DMS 273 (cell line): ENCODE measurements around the gene SORCS2.
"Not testable (repeated sequence)": the region's sequence is repeated elsewhere in the genome, so short reads cannot be mapped to it uniquely, and the experiment has no call there.

ENCODE experiments used
- DNase-seq: peaks from one replicate; lab custom pipeline; 2025; ENCODE audit not compliant: unreplicated experiment; lab: John Stamatoyannopoulos, UW

The SORCS2 gene

DNA sequence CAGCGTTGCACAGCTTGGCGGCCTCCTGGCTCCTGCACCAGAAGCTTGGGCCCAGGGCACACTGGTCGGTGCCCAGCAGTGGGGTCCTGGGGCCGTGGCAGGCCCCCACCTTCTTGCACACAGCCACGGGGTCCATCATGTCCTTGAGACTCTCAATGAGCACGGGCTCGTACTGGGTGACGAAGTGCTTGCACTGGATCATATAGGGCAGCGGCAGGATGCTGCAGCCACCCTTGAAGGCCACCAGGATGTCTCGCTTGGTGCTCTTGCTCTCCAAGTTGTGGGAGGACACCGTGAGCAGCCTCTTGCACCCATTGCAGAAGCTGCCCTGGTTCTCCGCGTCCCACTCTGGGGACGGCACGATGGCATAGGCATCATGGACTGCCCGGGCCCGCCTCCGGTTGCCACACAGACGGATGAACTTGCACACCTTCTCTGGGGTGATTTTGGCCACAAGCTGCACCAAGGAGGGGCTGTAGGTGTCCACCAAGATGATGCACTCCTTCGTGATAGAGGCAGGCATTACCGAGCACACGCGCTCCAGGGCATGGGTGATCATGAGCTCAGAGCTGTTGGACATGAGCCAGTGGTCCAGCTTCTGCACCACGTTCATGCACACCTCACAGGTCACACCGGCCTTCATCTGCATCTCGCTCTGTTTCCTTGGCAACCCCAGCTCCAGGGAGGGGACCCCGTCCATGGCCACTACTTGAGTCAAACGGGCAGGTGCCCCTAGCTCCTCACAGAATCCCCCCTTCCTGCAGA lies 241.2 kb downstream of the SORCS2 start:
- DNase-seq = no peak

DNA sequence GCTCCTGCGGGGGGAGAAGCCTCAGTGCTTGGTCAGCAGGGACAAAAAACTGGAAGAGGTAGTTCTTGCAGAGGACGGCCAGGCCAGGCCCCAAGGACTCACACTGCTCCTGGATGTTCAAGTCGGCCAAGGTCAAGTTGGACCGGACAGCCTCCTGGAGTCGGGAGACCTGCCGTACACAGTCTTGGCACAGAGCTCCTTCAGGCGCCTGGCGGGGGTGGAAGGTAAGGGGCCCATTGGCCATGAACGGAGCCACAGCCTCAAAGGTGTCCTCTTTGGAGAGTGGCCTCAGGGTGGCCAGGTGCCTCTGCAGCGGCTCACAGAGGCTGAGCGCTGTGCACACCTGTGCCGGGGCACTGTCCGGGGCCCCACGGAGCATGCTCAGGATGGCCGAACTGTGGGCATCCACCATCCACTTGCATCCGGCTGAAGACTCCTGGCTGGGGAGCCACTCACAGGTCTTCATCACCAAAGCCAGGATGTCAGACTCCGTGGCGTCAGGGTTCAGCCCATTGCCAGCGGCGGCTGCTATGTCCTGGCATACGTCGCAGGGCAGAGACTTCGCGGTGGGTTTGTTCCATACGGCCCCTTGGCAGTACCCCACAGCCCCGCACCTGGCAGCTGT lies 241.9 kb downstream of the SORCS2 start:
- peak; percentile 40 for DNase-seq

DNA sequence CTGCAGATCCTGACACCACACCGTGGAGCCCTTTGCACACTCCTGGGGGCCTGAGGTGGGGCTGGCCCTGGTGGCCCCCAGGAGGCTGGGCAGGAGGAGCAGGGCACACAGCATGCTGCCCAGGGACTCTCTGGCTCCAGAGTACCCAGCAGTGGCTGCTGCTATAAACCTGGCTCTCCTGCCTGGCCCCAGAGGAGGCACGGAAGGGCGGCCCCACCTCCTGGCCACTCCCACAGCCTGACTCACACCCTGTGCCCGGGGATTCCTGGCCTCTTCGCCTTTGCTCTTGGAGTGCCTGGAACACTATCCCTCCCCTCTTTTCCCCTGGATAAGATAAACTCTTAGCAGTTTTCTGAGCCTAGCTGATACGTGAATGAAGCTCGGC lies 242.4 kb downstream of the SORCS2 start, which contains the start of gene PSAPL1:
Gene PSAPL1, minus strand, starts transcription at position 165 of the 385 bp plus-strand sequence. Its CDS starts 51 bp downstream, at position 114.
- peak; percentile 44 for DNase-seq

DNA sequence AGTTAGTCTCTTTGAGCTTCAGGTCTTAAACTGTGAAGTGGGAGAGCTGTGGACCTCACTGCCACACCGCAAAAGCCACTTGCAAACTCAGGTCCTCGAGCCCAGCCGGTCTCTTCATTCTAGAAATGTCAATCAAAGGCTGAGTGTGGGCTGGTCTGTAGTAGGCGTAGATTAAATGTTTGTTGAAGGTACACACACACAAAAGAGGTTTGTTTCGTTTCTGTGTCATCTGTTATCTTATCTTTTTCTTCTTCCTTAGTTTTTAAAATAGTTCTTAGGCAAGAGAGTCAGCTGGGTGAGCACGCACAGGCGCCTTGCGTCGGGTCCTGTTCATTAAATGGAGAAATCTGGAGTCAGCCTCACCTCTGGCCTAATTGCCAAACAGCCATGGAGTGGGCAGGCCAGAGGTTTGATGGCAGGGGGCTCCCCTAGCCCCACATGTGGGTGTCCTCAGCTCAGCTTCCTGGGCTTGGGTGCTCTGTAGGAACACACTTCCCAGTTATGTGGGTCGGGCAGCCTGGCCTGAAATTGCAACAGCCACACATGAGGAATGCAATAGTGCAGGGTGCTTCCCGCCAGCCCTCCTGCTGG lies 243.2 kb downstream of the SORCS2 start:
- no peak for DNase-seq

DNA sequence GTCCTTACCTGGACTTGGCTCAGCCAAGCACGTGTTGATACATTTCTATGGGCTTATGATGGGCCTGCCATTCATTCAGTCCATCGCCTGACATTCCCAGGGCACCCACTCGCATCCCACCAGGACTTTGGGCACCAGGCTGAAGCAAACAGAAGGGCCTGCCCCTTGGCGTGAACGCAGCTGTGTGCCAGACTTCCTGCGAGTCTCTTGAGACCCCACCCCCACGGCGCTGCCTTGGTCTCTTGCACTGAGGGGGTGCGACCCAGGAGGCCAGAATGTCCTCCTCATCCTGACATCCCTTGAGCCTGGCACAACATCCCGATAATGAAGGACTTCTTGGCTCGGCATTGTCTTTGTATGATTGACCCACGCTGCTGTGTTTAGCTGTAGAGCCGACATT lies 243.9 kb downstream of the SORCS2 start:
- DNase-seq = no peak

DNA sequence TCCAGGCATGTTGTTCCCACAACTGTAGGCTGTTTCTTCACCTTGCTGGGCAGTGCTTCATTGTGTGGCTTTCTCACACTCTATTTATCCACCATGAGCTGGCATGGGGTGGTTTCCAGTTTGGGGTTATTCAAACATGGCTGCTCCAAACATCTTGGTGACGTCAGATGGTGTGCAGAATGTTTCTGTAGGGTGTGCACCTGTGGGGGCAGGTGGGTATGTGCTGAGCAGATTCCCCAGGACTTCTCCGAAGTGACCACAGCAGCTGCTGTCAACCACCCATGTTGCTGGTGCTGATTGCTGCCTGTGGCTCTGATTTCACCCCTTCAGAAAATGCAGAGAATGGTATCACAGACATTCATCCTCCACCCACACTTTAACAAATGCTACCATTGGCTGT lies 247.4 kb downstream of the SORCS2 start:
- DNase-seq = no peak

DNA sequence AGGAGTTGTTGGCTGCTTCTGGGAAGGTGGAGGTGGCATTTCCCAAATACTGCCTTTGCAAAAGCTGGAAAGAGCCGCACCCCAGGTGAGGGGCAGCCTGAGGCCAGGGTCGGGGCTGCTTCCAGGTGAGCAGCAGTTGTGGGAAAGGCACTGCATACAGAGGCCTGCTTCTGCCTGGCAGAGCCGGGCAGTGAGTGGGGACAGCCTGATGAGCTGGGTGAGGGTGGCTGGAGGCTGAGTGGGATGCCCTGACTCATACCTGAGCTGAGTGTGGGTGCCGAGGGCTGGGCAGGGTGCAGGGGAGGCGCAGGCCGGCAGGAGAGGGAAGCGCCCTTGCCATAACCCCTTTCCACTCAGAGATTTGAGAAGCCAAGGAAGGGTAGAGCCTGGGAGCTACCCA lies 248.9 kb downstream of the SORCS2 start:
- DNase-seq = no peak

DNA sequence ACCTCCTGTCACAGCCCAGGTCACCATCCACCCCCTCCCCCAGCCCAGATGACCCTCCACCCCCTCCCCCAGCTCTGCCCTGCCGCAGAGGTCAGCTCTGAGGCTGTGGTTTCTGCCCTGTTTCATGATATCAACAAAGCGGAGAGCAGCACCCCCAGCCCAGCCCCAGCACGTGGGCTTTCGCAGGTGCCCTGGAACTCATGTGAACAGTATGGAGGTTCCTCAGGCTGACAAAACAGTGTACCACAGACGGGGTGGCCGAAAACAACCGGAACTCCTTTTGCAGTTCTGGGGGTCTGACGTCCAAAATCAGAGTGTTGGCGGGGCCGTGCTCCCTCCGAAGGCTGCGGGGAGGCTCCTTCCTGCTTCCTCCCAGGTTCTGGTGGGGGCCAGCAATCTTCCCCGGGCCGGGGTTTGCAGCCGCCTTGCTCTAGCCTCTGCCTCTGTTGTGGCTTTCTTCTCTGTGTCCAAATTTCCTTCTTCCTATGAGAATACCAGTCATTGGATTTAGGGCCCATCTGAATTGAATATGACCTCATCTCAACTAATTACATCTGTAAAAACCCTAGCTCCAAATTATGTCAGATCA lies 250.3 kb downstream of the SORCS2 start:
- no peak for DNase-seq

DNA sequence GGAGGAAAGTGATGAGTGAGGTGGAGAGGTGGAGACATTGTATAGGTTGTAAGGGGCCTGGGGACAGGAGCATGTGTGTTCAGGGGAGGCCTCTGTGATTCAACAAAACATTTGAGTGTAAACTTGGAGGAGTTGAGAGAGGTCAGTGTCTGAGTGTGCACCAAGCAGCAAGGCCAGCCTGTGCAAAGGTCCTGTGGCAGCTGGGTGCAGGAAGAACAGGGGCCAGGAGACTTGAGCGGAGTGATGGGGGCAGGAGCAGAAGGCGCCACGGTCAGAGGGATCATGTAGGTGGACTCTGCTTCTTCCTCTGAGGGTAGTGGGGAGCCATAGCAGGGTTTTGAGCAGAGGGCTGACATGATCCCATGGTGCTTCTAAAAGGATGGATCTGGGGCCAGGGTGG lies 252.0 kb downstream of the SORCS2 start:
- no peak for DNase-seq

DNA sequence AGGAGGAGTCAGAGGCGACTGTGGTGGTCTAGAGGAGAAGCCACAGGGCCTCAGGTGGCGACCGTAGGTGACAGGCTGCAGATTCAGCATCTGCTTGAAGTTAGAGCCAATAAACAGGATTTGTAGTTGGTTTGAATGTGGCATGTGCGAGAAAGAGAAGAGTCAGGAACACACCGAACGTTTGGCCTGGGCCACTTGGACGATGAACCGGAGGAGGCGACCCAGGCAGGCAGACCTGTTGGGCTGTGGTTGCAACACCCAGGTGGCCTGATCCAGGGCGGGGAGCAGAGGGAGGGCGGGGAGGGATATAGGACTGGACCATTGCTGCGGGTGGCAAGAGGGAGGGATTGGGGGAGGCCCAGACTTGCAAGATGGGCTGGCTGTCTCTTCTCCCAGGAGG lies 252.4 kb downstream of the SORCS2 start:
- DNase-seq = no peak

DNA sequence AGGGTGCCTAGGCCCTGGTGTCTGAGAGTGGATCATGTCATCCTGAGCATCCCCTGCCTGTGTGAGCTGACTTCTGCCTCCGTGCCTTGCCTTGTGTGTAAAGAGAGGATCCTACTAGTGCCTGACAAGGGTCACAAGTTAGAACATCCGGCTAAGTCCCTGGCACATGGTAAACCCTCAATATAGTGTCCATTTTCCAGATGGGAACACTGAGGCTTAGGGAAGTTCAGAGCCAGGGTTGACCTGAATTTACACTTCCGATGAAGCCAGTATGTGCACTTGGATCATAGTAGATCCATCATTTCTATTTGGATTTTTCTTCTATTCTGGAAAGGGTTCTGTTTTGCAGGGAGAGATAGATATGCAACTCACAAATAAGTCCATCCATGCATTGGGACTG lies 254.9 kb downstream of the SORCS2 start:
- no peak for DNase-seq

DNA sequence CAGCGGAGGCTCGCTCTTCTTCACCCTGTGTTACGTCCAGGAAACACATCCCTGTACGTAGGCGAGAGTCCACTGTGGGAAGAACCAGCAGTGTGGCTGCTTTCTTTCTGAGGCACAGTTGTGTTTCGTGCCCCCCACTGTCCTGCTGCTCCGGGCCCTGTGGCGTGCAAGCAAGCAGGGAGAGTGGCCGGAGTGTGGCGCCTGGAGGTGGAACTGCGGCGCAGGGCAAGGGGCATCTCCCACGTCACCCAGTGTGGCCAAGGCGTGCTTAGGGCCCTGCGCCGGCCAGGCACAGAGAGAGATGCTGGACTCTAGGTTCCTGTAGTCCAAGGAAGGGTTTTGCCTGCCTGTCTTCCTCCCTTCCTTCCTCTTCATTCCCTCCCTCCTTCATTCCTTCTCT lies 255.7 kb downstream of the SORCS2 start:
- DNase-seq = no peak

DNA sequence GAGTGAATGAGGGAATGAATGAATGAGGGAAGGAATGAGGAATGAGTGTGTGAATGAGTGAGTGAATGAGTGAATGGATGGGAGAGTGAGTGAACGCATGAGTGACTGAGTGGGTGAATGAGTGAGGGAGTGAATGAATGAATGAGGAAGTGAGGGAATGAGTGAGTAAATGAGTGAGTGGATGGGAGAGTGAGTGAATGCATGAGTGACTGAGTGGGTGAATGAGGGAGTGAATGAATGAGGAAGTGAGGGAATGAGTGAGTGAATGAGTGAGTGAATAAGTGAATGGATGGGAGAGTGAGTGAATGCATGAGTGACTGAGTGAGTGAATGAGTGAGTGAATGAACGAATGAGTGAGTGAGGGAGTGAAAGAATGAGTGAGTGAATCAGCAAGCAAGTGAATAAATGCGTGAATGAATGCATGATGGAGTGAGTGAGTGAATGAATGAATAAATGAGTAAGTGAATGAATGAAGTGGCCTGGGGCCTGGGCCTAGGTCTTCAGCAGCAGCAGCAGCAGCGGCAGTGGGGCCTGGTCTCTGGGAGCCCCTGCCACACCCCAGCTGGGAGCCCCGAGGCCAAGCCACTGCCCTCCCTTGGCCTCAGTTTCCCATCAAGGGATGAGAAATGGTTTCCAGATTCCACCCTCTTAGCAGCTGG lies 258.6 kb downstream of the SORCS2 start:
- no peak for DNase-seq

DNA sequence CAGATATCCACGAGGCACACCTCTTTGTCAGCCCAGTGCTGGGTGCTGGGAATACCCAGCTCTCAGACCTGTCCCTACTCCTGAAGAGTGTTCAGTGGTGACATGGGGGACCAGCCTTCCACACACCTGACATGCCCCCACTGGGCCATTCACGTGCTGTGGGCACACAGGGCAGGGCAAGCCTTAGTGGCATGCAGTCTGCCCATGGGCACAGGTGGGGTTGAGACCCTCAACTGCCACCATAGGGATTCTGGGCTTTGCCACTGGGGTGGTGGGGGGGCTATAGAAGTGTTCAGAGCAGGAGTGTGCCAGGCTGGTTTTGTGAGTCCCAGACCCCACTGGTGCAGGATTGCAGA lies 259.1 kb downstream of the SORCS2 start:
- no peak for DNase-seq

DNA sequence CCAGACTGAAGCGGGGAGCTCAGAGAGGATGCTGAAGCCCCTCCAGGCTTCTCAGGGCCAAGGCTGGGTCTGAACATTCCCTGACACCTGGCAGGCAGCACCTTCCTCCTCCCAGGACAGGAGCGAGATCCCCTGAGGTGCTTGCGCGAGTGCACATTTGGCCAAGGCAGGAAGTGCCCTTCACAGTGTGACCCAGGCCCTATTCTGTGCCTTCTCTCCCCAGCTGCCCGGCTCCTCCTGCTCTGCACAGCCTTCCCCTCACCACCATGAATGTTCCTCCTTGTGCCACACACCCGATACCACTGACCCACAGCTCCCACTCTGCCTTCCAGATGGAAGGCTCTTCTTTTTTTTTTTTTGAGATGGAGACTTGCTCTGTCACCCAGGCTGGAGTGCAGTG lies 259.5 kb downstream of the SORCS2 start:
- no peak for DNase-seq

DNA sequence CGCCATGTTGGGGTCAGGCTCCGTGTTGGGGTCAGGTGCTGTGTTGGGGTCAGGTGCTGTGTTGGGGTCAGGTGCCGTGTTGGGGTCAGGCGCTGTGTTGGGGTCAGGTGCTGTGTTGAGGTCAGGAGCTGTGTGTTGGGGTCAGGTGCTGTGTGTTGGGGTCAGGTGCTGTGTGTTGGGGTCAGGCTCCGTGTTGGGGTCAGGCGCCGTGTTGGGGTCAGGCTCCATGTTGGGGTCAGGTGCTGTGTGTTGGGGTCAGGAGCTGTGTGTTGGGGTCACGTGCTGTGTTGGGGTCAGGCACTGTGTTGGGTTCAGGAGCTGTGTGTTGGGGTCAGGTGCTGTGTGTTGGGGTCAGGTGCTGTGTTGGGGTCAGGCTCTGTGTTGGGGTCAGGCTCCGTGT lies 260.5 kb downstream of the SORCS2 start:
- DNase-seq = not testable (repeated sequence)

DNA sequence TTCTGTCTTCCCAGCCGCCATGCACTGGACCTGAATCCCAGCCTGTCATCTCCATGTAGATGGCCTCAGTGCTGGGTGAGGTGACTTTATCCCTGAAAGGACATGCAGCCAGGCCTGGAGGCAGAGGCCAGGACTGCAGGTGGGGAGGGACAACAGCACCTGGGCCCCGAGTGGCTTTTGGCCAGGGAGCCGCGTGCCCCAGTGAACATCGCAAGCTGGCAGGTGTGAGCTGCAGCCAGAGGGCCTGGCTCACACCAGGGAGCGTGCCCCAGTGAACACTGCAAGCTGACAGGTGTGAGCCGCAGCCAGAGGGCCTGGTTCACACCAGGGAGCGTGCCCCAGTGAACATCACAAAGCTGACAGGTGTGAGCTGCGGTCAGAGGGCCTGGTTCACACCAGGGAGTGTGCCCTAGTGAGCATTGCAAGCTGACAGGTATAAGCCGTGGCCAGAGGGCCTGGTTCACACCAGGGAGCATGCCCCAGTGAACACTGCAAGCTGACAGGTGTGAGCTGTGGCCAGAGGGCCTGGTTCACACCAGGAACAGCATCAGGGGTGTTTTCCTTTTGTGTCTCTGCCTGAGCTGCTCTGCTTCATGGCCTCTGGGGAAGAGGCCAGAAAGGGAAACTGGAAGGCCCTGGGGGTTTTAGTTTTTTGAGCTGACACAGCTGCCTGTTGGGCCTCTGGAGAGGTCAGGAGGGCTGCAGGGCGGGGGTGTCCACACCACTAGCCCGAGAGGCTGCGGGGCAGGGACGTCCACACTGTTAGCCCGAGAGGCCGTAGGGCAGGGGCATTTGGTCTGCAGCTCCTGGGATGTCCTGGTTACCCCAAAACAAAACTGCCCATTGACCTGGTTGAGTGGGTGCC lies 265.1 kb downstream of the SORCS2 start:
- no peak for DNase-seq

DNA sequence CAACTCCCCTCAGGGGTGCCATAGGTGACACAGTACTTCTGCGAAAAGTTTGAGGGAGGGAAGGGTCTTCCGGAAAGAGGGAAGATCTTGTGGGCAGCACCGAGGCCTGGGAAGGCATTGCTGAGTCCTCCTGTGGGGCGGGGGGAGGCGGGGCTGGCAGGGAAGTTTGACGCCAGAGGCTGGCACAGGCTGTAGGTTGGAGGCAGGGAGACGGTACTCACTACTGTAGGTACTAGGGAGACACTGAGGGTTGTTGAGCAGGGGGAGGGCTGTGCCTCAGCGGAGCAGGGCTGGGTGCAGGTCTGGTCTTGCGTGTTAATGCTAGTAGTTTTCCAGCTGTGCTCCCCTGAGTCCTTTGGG lies 265.7 kb downstream of the SORCS2 start:
- no peak for DNase-seq

DNA sequence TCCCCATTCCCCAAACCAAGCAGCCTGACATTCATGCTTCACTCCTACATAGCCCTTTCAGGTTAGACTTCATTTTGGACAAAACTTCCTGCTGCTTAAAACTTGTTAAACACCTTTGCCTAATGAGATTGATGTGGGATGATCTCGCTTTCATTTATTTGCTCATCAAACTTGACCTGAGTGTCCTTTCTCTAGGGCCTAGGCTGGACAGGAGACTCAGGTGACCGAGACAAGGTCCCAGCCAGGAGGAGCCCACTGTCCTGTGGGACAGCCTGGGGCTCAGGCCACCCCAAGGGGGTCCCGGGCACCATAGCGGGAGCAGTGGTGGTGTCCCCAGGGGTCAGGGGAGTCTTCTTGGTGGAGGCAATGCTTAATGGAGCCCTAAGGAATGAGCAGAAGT lies 266.1 kb downstream of the SORCS2 start:
- DNase-seq = no peak

DNA sequence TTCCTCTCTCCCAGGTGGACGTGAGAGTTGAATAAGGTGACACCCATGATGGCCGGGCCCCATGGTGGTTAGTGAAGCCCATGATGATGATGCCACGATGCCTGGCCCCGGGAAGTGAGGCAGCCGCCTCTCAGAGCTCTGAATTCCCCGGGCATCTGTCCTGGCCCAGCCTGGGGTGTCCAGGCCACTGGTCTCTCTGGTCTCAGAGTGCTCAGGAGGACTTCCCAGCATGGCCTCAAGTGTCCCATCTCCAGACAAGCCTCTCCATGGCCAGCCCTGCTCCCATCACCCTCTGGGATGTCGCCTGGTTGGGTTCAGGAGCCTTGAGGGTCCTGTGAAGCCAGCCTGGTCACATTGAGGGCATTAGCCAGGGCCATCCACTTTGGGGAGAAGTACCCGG lies 267.1 kb downstream of the SORCS2 start:
- DNase-seq = no peak

DNA sequence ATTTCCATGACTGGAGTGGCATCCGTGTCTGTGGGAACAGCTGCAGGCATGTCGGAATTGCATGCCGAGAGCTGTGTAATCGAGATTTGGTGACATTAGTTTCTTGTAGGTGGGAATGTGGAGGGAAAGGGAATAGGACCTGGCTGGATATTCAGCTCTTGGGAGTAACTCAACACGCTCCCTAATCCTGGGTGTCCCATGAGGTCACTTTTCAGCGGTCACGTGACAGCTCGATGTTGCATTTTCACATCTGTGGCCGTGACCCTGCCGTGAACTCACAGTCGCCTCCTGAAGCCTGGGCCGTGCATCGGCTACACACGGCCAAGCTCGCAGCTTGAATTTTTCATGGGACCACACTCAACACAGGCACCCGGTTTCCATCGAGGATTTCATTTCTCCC lies 268.2 kb downstream of the SORCS2 start:
- DNase-seq = peak; percentile 48
